ENCODE results near the gene ARHGDIB. TPM values are rescaled to one million over a fixed set of nuclear protein-coding genes. Genes with fewer than 3 reads are reported as not detected.

ARHGDIB gene
- total and polyA plus RNA-seq, 2 of the 13 experiments (the other 11 are each of a cell fraction or from before 2014, with no cell fraction given), result 0.11 to 0.87 TPM

DNA sequence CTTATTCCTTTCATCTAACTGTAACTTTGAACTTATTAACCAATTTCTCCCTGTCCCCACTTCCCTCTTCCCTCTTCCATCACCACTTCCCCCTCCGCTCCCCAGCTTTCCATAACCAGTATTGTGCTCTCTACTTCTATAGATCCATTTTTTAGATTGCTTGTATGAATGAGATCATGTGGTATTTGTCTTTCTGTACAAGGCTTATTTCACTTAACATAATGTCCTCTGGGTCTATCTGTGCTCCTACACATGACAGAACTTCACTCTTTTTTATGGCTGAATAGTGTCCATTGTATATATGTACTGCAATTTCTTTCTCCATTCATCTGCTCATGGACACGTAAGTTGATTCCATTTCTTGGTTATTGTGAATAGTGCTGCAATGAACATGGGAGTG lies 37.5 kb downstream of the ARHGDIB start:
- Histone ChIP-seq H3K36me3 (replicated peaks in 1 of 2; ENCODE audit: control insufficient read depth in 1 of 2, insufficient read depth in 2 of 2, low read length in 2 of 2) (no peaks in the 10 kb centered on the region), H3K9ac (ENCODE audit: insufficient read depth, low read depth, low read length) (no peak overlapping the region), H3K27ac (ENCODE audit: extremely low read length, insufficient read depth, low read length) (no peak overlapping the region), H3K79me2 (ENCODE audit: insufficient read depth, low read length) (no peaks in the 10 kb centered on the region), H3K4me1 (ENCODE audit: insufficient read depth, low read length) (no peaks in the 10 kb centered on the region), H3K27me3 (ENCODE audit: control insufficient read depth in 1 of 2, insufficient read depth in 2 of 2, low read length in 2 of 2) (no peaks in the 10 kb centered on the region), H3K4me2 (ENCODE audit: low read depth, low read length) (no peak overlapping the region), H2AFZ (ENCODE audit: low read length) (no peak overlapping the region), H3K4me3 (replicated peaks in 1 of 3; ENCODE audit: insufficient read depth in 1 of 3, low read depth in 2 of 3, low read length in 3 of 3) (no peak overlapping the region), H3K9me3 (ENCODE audit: low read length) (no peaks in the 10 kb centered on the region), H4K20me1 (ENCODE audit: insufficient read depth, low read length) (no peaks in the 10 kb centered on the region)
- in situ Hi-C loops (cut with HindIII; ENCODE audit: extremely low pct_ligation_motif_present, low pct_unique_long_range_greater_than_20kb) (no loop called here), intact Hi-C loops (cut with micrococcal nuclease; ENCODE audit: unreplicated experiment) (no loop called here)
- WGBS (ENCODE audit: low lambda C conversion rate), result 76% methylated on average over 2 of the region's 2 CpGs
- POLR2A ChIA-PET, result no interaction called here
- DNase-seq (ENCODE audit: low spot score) (no peak), FAIRE-seq (no peak), ATAC-seq (no peak)
- TF ChIP-seq JARID2 (CRISPR knock-in tag; IDR thresholded peaks at IDR 0.05; ENCODE audit: insufficient replicate concordance) (no peak), CENPX (CRISPR knock-in tag; IDR thresholded peaks at IDR 0.05) (no peak)
- TF ChIP-seq, protein P1, sequence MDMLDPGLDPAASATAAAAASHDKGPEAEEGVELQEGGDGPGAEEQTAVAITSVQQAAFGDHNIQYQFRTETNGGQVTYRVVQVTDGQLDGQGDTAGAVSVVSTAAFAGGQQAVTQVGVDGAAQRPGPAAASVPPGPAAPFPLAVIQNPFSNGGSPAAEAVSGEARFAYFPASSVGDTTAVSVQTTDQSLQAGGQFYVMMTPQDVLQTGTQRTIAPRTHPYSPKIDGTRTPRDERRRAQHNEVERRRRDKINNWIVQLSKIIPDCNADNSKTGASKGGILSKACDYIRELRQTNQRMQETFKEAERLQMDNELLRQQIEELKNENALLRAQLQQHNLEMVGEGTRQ (IDR thresholded peaks at IDR 0.05; ENCODE audit: low read depth, low read length), result no peak
- TF ChIP-seq, protein P1 (CRISPR knock-in tag; IDR thresholded peaks at IDR 0.05; ENCODE audit: borderline replicate concordance), result no peak
- CTCF ChIA-PET (ENCODE audit: low intra/inter-chr PET ratio, low total read pairs), result no interaction called here
- no TSS peak for BruUV-seq (replicated peaks)

DNA sequence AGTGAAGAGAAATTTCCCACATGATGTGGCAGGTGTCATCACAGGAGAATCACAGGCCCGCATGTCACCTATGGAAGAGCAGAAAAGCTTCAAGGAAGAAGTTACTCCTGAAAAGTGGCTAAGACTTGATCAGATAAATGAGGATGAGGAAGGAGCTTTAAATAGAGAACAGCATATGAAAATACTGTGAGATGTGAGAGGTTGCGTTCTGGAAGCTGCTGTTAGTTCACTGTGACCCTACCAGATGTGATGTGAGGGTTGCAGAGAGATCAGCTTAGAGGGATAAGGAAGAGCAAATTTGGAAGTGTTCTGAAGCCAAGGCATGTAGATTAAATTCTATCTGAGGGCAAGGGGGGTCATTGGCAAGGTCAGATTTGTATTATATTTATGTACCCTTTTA lies 40.2 kb downstream of the ARHGDIB start:
- ATAC-seq, result no peak
- H3K9me3 ChIP-seq (ENCODE audit: low read length), result no peaks in the 10 kb centered on the region
- no peak overlapping the region for H2AFZ ChIP-seq (ENCODE audit: low read length)
- no peaks in the 10 kb centered on the region for H3K36me3 ChIP-seq (replicated peaks in 1 of 2; ENCODE audit: control insufficient read depth in 1 of 2, insufficient read depth in 2 of 2, low read length in 2 of 2)
- ChIA-PET CTCF (ENCODE audit: low intra/inter-chr PET ratio, low total read pairs) (no interaction called here), POLR2A (no interaction called here)
- H3K4me3 ChIP-seq (replicated peaks in 1 of 3; ENCODE audit: insufficient read depth in 1 of 3, low read depth in 2 of 3, low read length in 3 of 3), result no peak overlapping the region
- H3K79me2 ChIP-seq (ENCODE audit: insufficient read depth, low read length), result no peaks in the 10 kb centered on the region
- H3K9ac ChIP-seq (ENCODE audit: insufficient read depth, low read depth, low read length), result no peak overlapping the region
- no peak for DNase-seq (ENCODE audit: low spot score)
- 85% methylated on average over 2 of the region's 2 CpGs for WGBS (ENCODE audit: low lambda C conversion rate)
- H3K27ac ChIP-seq (ENCODE audit: extremely low read length, insufficient read depth, low read length), result no peak overlapping the region
- no peak overlapping the region for H3K4me2 ChIP-seq (ENCODE audit: low read depth, low read length)
- FAIRE-seq, result no peak
- intact Hi-C loops (cut with micrococcal nuclease; ENCODE audit: unreplicated experiment), result no loop called here
- in situ Hi-C loops (cut with HindIII; ENCODE audit: extremely low pct_ligation_motif_present, low pct_unique_long_range_greater_than_20kb), result no loop called here
- BruUV-seq (replicated peaks), result no TSS peak
- no peaks in the 10 kb centered on the region for H3K27me3 ChIP-seq (ENCODE audit: control insufficient read depth in 1 of 2, insufficient read depth in 2 of 2, low read length in 2 of 2)
- no peaks in the 10 kb centered on the region for H4K20me1 ChIP-seq (ENCODE audit: insufficient read depth, low read length)
- H3K4me1 ChIP-seq (ENCODE audit: insufficient read depth, low read length), result no peaks in the 10 kb centered on the region
- TF ChIP-seq ZNF446 (CRISPR knock-in tag; IDR thresholded peaks at IDR 0.05) (no peak), PITX1 (CRISPR knock-in tag; IDR thresholded peaks at IDR 0.05) (no peak), SOX5 (CRISPR knock-in tag; IDR thresholded peaks at IDR 0.05; ENCODE audit: borderline replicate concordance) (no peak), SMC3 (IDR thresholded peaks at IDR 0.05; ENCODE audit: low read length) (no peak), ATF7 (IDR thresholded peaks at IDR 0.05) (no peak), ATF7 (CRISPR knock-in tag; IDR thresholded peaks at IDR 0.05) (no peak), ZFP1 (CRISPR knock-in tag; IDR thresholded peaks at IDR 0.05) (no peak), ZNF251 (CRISPR knock-in tag; IDR thresholded peaks at IDR 0.05) (no peak), TBX3 (IDR thresholded peaks at IDR 0.05; ENCODE audit: borderline replicate concordance) (no peak), MED1 (CRISPR knock-in tag; IDR thresholded peaks at IDR 0.05) (no peak), ZNF674 (CRISPR knock-in tag; IDR thresholded peaks at IDR 0.05; ENCODE audit: low read depth) (no peak), POLR2AphosphoS2 (IDR thresholded peaks at IDR 0.05; ENCODE audit: low read depth, low read length) (no peak)
- TF ChIP-seq, protein P2, sequence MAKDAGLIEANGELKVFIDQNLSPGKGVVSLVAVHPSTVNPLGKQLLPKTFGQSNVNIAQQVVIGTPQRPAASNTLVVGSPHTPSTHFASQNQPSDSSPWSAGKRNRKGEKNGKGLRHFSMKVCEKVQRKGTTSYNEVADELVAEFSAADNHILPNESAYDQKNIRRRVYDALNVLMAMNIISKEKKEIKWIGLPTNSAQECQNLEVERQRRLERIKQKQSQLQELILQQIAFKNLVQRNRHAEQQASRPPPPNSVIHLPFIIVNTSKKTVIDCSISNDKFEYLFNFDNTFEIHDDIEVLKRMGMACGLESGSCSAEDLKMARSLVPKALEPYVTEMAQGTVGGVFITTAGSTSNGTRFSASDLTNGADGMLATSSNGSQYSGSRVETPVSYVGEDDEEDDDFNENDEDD (CRISPR knock-in tag; IDR thresholded peaks at IDR 0.05; ENCODE audit: borderline replicate concordance), result no peak
- TF ChIP-seq, protein P3, sequence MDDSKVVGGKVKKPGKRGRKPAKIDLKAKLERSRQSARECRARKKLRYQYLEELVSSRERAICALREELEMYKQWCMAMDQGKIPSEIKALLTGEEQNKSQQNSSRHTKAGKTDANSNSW (CRISPR knock-in tag; IDR thresholded peaks at IDR 0.05; ENCODE audit: borderline replicate concordance), result no peak

Data from HepG2 (cell line).